HG02884 (cell line): ENCODE results near the gene SGK2.
"Not testable (repeated sequence)": the region's sequence is repeated elsewhere in the genome, so short reads cannot be mapped to it uniquely, and the experiment has no call there.

Experiments
- ATAC-seq: cut with Tn5 transposase; IDR thresholded peaks from one replicate; pipeline ENCODE4 v1.9.1; 2021; ENCODE audit warnings: mild to moderate bottlenecking, moderate library complexity; ENCODE audit not compliant: unreplicated experiment

The SGK2 gene

GRCh38 chr20:43563429-43563828 is 4.6 kb downstream of the SGK2 start:
- no peak for ATAC-seq

DNA sequence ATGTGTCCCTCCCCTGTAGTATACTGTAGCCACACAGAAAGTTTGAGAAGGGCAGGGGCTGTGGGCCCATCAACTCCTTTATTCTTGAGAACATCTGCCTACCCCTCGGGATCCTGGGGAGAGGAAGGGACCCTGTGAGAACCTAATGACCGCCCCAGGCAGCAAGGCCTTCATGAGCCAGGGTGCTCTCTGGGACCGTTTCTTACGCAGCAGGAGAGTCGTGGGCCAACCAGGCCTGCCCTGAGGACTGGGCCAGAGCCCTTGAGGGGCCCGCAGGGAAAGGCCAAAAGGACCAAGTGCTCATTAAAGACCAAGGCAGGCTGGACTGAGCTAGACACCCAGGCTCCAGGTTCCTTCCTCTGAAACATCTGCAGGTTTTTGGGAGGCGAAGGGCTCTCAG is 5.2 kb downstream of the SGK2 start:
- no peak for ATAC-seq

DNA sequence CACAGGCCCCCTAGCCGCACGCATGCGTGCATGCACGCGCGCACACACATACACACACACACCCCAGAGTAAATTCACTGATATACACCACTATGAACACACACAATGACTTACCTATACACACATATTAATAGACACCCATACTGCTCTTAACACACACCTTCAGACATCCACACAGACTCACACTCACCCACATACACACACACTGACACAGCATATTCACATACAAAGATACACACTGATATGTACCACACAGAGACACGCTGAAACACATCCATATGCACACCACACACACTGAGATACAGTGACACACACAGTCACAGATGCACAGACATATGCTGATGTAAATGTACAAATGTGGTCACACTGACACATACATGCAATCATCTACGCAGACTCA is 5.6 kb downstream of the SGK2 start:
- ATAC-seq, result no peak

DNA sequence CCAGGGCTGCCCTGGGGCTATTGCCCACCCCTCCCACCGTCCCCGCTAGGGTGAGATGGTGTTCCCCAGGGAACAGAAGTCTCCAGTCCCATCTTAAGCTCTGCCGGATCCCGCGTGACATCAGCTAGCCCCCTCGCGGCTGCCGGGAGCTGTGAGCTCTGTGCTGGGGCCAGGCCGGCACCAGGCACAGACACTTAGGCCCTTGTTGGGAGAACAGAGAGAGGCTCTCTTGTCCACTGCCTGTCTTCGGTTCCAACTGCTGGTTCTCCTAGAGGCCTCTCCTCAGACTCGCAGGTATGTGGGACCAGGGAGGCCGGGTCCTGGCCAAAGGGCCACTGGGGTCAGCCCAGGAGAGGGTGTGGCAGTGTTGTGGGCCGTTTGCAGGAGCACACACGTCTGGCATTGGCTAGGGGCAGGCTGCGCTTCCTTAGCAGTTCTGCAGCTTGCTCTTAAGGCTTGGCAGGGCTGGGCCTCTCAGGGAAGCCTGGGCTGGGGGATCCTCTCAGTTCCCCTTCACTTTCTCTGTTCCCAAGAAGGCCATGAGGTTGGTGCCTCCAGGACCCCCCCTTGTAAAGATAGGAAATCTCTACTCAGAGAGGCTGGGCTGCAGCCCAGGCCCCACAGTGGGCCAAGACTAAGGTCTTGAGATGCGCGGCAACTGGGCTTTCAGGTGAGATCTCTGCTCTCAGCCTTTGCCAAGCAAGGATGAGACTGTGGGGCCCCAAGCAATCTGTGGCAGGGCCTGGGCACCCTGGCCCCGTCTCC is 6.3 kb downstream of the SGK2 start:
- ATAC-seq, result no peak

- ATAC-seq, result no peak
Measured at GRCh38 chr20:43565758-43566104, 6.9 kb downstream of the SGK2 start.

DNA sequence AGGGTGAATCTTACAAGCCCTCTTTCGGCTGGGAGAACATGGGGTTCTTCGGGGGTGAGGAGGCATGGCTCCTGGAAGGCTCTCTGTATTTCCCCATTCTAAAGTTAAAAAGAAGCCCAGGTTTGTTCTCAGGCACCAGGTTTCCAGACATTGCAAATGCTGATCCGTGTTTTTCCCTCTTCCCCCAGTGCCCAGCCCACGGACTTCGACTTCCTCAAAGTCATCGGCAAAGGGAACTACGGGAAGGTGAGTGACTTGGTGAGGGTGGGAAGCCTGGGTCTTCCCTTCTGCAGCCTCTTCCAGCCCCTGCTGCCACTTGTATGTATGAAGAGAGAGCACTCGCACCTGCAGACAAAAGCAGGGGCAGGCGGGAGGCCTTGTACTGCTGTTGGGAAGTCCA is 8.7 kb downstream of the SGK2 start:
- ATAC-seq, result no peak

DNA sequence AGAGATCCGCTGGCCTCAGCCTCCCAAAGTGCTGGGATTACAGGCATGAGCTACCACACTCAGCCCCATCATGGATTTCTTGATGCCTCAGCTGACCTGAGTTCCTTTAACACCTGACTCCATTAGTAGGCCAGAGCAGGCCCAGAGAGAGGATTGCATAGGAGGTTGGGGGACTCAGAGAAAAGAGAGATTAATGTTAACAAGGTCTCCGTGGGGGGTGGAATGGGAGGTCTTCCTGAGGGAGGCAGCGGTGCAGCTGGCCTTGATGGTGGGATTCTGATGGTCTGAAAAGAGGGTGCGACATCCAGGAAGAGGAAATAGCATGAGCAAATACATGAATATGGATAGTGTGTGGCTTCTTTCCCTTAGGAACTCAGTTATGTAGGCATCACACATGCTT is 9.9 kb downstream of the SGK2 start:
- no peak for ATAC-seq

DNA sequence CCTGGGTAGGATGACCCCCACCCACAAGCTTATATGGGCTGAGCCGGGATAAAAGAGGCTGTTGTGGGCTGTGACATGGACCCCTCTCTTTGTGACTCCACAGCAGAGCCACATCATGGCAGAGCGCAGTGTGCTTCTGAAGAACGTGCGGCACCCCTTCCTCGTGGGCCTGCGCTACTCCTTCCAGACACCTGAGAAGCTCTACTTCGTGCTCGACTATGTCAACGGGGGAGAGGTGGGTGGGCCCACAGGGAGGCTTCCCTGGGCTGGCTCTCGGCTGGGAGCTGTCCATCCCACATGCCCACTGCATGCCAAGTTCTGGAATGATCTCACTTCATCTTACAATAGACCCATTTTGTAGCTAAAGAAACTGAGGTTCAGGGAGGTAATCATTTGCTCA is 10.5 kb downstream of the SGK2 start:
- no peak for ATAC-seq

DNA sequence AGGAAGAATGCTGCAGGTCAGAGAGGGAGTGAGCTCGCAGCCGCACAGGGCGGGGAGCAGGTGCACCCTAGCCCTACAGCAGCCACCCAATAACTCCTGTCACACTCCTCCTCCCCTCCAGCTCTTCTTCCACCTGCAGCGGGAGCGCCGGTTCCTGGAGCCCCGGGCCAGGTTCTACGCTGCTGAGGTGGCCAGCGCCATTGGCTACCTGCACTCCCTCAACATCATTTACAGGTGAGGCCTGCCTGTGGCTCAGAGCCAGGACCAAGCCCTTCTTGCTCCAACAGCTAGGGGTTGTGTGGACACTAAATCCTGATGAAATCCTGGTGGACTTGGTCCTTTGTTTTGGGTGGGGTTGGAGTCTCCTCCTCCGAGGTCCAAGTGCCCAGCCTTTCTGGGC is 11.7 kb downstream of the SGK2 start:
- ATAC-seq, result no peak

GRCh38 chr20:43571310-43571709 is 12.5 kb downstream of the SGK2 start:
- ATAC-seq, result no peak

DNA sequence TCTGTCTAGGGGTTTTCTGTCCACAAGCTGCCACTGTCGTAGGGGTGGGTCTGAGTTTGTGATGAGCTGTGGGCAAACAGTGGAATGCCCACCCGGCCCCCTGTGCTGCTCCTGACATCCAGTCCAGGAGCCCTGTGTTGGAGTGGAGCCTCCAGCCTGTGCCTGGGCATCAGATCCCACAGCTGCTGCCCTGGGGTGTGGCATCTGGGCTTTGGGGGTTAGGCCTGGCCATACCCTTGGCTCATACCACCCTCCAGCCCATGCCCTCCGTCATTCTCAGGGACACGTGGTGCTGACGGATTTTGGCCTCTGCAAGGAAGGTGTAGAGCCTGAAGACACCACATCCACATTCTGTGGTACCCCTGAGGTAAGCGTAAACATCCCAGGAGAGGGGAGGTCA is 12.9 kb downstream of the SGK2 start:
- ATAC-seq, result no peak

DNA sequence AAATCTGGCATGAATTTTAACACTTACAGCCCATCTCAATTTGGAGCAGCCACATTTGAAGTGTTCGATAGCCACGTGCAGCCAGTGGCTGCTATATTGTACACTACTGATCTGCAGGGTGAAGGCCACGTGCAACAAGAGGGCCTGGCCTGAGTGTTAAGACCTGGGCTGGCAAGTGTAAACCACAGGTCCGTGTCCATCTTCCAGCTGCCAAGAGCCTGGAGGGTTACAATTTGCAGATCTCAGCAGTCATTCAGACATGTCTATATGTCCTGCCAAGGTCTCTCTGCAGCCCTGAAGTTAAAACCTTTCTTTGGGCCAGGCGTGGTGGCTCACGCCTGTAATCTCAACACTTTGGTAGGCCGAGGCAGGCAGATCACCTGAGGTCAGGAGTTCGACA is 14.1 kb downstream of the SGK2 start:
- no peak for ATAC-seq

GRCh38 chr20:43576108-43576507 is 17.3 kb downstream of the SGK2 start:
- ATAC-seq, result no peak

DNA sequence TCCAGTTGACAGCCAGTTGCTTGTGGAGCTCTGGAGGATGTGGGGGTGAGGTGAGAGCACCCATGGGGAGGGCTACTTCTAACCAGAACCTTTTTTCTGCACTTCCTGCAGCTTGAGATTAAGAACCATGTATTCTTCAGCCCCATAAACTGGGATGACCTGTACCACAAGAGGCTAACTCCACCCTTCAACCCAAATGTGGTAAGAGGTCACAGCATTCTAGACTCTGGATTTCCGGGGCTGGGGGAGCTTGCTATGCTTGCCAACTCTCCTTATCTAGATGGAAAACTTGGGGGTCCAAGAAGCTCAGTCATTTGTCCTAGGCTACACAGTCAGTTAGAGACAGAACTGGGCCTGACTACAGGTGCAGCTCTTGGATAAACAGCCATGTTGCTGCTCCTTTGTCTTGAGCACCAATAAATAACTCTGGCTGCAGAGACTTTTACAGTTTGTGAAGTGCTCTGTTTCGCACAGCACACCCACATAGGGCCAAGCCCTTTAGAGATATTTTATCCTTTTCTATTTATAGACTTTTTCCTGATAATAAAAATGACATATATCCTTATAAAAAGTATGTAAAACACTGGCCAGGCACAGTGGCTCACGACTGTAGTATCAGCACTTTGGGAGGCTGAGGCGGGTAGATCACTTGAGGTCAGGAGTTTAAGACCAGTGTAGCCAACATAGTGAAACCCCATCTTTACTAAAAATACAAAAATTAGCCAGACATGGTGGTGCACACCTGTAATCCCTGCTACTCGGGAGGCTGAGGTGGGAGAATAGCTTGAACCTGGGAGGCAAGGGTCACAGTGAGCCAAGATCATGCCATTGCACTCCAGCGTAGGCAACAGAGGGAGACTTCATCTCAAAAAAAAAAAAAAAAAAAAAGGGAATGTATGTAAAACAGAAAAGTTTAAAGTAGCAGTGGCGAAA is 21.3 kb downstream of the SGK2 start:
- ATAC-seq, result no peak

DNA sequence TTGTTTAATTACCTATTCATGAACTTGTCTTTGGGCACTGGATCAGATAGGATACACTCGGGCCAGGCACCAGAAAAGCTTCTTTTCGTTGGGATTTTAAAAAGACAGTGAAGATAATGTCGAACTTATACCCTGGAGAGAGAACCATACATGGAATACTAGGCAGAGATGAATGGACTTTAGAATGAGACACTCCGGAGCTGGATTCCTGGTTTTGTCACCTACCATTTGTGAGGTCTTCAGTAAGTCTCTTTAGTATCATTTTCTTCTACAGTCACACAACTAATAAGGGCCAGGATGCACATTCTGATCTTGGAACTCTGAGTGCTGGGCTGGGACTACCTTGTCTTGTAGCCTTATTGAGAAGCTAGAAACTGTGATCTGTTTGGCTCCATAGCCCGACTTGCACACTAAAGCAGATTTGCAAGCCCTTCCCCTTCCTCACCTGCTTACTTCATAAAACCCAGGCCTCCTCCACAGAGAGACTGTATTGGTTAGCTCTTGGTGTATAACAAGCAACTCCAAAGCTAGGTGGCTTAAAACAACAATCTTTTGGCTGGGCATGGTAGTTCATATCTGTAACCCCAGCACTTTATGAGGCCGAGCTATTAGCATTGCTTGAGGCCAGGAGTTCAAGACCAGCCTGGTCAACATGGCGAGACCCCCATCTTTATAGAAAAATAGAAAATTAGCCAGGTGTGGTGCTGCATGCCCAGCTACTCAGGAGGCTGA is 24.5 kb downstream of the SGK2 start:
- no peak for ATAC-seq

GRCh38 chr20:43583982-43584432 is 25.2 kb downstream of the SGK2 start:
- no peak for ATAC-seq

GRCh38 chr20:43584448-43585136 is 25.8 kb downstream of the SGK2 start:
- no peak for ATAC-seq

GRCh38 chr20:43586641-43587040 is 27.8 kb downstream of the SGK2 start:
- no peak for ATAC-seq

GRCh38 chr20:43588526-43588925 is 29.7 kb downstream of the SGK2 start:
- not testable (repeated sequence) for ATAC-seq

GRCh38 chr20:43590036-43590391 is 31.2 kb downstream of the SGK2 start:
- no peak for ATAC-seq
